Adipose tissue (tissue), 3 donors: ENCODE data around the gene ITM2C. TPM values are rescaled to one million over a fixed set of nuclear protein-coding genes. Genes with fewer than 3 reads are reported as not detected.

Source experiments
- H3K27ac ChIP-seq: one replicate; pipeline ENCODE4 v1.5.1; 2013; ENCODE audit warnings: low read depth, low read length
- WGBS, 3 donors: extraction: QIAGEN DNeasy Blood & Tissue Kit; methylation state at CpG; one replicate each; pipeline ENCODE4 v1.1.7; 2013; 5-methylcytosine and 5-hydroxymethylcytosine counted together
- polyA plus RNA-seq, 3 donors: library from polyadenylated mRNA; stranded (reverse); fragments of 200-250 nt; gene quantifications; one replicate each; pipeline ENCODE4 v1.2.3, GENCODE V29; 2013
- donor health status: healthy with polysubstance abuse.
- donor health status: Bipolar disorder and iron deficiency.
- donor health status: healthy.

Gene ITM2C
- polyA plus RNA-seq, 3 donors = 28.3 to 31.8 (median 31.2) TPM

DNA sequence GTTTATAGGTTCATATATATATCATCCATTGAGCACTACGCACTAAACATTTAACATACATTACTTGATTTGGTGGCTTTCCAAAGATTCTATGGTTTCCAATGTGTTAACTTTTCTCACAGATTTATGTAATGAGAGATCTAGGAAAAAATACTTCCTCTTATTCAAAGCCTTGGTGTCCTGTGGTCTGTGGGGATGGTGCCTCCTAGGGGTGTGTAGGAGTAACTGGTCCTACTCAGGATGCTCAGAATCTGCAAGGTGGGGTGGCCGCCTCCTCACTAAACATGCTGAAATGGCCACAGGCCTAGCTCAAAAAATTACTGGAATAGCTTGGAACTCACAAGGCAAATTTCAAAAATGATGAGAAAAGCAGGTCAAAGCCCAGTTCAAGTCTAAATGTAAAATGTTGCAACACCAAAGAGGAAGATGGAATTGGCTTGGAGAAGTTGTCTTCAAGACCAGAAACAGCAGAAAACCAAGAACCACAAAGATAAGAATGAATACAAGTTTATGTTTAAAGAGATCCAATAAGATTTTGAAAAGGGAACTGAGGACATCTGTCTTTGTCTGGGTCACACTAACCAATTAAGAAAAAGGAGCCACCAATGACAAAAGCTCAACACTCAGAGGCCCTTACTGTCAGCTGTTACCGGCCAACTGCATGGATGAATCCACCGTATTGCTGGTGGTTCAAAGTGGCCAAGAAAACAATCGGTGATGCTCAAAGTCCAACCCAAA lies 48.8 kb downstream of the ITM2C start:
- 67 to 91% (median 73%) methylated on average over 5 of the region's 5 CpGs for WGBS, 3 donors
- no peak overlapping the region for H3K27ac ChIP-seq

DNA sequence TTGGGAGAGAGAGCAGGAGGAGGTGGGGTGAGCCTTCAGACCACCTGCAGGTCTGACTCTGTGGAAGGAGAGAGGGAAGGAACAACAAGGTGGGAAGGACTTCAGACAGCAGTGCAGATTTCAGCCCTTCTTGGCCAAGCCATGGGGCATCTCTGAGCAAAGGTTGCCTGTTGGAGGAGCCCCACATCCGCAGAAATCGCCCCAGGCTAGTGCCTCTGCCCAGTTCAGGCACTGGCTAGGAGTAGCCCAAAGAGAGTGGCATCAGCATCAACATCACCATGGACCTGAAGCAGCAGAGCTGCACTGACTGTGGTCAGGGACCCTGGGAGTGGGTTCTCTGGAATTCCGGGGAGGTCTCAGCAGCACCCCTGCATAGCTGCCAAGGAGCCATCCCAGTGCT lies 50.1 kb downstream of the ITM2C start:
- 61 to 90% (median 87%) methylated on average over 3 of the region's 3 CpGs for WGBS, 3 donors

DNA sequence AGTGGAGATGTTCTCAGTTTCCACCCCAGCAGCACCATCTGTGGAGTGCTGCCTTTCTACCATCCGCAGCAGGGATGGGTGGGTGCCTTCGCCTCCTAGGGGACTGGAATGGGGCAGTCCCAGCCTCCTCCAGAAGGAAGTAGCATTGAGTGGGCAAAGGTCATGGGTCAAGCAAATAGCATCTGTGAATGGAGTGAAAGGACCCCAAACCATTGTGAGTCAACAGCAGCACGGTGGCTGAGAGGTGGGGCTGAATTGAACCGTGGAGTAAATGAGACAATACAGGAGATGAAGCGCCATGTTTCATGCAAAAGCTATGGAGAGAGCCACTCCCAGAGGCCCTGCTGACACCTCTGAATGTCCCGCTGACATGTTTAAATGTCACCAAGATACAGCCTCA lies 50.6 kb downstream of the ITM2C start:
- 62 to 82% (median 71%) methylated on average over 6 of the region's 6 CpGs for WGBS, 3 donors
- H3K27ac ChIP-seq = no peak overlapping the region

More for the DNA sequence above, 50.1 kb downstream of the ITM2C start:
- no peak overlapping the region for H3K27ac ChIP-seq

DNA sequence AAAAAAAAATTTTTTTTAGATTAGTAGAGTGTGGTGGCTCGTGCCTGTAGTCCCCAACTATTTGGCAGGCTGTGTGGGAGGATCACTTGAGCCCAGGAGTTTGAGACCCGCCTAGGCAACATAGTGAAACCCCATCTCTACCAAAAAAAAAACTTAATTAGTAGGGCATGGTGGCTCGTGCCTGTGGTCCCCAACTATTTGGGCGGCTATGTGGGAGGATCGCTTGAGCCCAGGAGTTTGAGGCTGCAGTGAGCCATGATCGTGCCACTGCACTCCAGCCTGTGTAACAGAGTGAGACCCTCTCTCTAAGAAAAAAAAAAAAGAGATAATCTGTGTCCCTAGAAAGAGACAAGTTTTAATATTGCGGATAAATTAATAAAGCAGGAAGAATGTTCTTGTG lies 51.5 kb downstream of the ITM2C start:
- H3K27ac ChIP-seq = no peak overlapping the region
- WGBS, 3 donors = 81 to 91% (median 84%) methylated on average over 7 of the region's 7 CpGs

DNA sequence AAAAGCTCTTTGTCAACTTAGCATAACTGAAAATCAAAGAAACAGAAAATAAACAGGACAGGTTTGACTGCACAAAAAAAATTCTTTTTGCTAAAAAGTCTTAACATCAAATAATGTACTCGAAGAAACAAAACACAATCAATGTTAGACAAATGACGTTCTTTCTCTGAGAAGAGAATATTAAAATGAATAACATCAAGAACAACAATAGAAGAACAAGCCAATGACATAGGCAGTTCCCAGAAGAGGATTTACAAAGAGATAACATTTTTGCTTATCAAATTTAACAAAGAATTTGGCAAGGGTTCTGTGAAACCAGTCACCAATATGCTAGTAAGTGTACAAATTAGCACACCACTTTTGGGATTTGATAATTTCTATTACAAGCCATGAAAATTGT lies 54.5 kb downstream of the ITM2C start:
- WGBS, 3 donors = 73 to 81% (median 78%) methylated on average over 2 of the region's 2 CpGs
- H3K27ac ChIP-seq = no peak overlapping the region

DNA sequence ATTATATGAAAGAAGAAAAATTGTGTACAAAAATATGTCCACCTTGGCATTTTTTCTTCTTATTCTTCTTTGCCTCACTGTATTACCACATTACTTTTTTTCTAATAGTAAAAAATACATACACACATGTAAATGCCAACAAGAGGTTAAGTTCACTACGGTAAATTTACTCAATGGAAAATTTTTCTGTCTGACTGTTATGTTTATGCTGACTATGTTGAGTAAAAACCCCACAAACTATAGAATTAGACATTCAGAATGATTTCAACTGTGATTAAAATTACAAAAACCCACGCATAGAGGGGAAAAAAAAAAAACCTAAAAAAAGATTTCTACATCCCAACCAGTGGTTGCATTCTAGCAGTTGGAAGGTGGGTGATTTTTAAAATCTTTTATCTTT lies 54.9 kb downstream of the ITM2C start:
- 64 to 67% (median 64%) methylated on average over 2 of the region's 2 CpGs for WGBS, 3 donors
- H3K27ac ChIP-seq = no peak overlapping the region

DNA sequence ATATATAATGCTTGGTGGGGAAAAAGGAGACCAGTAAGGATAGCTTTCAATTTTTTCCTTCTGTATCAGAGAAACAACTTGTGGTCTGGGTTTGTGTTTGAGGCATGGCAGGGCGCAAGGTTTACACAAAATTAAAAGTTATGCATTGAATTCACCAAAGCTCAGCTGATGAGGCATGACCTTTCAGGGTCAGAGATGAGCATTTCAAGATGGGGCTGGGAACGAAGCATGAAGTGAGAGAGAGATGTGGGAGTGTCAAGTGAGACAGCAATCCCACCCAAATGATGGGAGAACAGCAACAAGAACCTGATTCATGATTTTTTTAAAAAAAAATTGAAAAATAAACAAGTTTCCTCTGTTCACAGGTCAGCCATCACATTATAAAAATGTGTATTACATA lies 55.4 kb downstream of the ITM2C start:
- WGBS, 3 donors = 69 to 75% (median 72%) methylated on average over 2 of the region's 2 CpGs
- H3K27ac ChIP-seq = no peak overlapping the region

DNA sequence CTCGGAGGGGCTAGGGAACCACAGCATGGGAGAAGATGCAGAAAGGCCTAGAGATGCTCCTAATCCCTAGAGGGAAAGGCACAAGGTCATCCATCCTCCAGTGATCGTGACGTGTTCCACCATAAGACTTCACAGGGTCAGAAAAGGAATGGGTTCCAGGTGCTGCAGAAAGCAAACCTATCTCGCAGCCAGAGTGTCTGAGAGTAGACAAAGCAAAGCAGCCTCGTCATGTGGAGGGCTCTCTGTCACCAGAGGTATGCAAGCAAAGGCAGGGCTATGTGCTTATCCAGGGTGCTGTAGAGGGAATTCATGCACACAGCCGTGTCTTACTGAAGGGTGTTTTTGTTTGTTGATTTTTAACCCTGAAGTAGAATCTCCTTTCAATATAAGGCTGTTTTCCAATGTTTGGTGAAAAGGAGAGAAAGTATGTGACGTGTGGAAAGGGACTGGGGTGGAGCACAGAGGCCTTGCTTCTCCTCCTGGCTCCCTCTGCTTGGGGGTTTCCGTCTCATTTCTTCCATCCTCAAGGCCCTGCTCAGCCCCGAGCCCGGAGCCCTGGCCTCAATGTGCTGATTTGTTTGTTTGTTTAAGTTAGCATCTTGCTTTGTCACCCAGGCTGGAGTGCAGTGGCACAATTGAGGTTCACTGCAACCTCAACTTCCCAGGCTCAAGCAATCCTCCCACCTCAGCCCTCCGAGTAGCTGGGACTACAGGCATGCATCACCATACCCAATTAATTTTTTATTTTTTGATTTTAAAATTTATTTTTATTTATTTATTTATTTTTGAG lies 57.3 kb downstream of the ITM2C start:
- H3K27ac ChIP-seq = no peak overlapping the region
- whole genome bisulfite sequencing, 3 donors = 70 to 84% (median 80%) methylated on average over 11 of the region's 11 CpGs

DNA sequence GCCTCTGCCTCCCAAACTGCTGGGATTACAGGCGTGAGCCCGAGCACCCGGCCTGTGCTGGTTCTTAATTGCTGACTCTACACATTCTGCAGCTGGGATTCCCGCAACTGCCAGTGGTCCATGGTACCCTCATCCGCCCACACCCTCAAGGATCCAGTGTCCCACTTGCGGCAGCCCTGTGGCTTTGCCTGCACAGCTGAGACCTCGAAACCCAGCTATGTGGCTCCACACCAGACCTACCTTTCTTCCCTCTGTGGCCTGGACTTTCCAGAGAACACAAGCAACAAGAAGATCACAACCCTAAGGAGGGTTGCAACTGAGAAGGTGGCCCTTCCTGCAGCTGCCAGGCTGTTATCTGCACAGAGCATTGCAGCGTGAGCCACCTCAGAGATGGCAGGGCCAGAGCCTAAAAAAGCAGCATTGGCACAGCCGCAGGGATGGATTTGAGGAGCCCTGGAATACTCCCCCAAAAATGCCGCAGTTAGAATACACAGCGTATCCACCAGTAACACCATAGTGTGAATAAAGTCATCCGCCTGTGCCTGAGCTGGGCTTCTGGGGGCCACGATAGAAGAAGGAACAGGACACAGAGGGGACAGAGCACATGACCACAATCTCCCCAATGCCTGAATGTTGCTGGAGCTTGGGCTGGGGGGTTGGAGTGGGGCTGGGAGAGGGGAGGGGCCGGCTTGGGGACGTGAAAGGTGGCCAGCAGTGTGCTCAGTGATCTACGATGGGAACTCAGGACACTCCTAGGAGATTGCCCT lies 58.4 kb downstream of the ITM2C start:
- no peak overlapping the region for H3K27ac ChIP-seq
- 82 to 94% (median 90%) methylated on average over 16 of the region's 16 CpGs for WGBS, 3 donors

DNA sequence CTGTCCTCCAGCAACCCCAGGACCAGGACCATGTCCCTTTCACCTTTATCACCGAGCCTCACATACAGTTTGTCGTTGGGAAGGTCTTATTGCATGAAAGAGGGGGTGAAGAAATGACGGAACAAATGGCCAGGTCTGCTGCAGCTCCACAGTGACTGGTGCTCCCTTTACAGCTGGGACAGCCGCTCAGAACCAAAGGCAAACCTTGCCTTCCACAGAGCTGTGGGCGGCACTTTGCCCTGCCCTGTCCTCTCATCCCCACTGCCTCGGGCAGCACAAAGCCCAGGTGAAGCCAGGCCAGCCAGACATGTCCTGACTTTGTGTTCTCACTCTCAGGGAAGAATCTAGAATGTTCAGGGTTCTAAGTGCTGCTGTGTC lies 59.3 kb downstream of the ITM2C start:
- 71 to 85% (median 76%) methylated on average over 6 of the region's 6 CpGs for WGBS, 3 donors
- H3K27ac ChIP-seq = no peak overlapping the region

DNA sequence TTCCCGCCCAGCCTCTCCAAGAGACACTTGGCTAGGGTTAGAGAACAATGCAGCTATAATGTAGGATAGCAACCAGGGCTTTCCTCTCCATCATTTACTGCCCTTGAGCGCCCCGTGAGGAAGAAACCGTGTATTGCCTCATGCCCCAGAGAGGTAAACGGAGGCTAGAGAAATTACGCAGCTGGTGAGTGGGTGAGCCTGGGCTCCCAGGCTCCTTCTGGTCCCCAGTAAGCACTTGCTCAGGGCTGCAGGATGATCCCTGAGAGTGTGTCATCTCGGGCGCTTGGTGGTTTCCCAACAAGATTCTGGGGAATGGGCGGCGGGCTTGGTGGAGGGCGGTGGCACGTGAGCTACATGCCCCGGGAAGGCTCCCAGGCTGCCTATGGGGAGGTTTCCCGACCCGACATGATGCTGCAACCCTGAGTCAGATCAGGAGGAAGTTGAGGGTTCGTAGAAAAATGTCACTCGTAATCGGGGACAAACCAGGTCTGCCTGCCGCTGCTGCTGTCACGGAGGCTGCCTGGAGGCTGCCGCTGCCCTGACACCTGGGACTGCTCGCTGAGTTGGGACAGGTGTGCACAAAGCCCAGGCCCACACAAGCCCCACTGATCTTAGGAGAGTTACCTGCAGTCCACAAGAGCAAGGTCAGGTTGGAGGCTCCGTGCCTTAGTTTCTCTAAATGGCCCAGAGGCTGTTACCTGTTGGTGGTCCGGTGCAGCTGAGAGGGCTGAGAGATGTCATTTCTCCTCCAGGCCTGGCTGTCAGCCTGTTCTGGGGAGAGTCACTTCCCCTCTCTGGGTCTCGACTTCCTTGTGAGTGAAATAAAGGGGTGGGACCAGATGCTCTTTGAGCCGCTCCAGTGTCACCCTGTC lies 60.0 kb downstream of the ITM2C start, which contains the start of gene GPR55:
GPR55 (minus strand) TSS at position 773 of the 872 bp plus-strand sequence. CDS start 14,280 bp downstream, outside the sequence.
- 47 to 65% (median 53%) methylated on average over 26 of the region's 26 CpGs for WGBS, 3 donors
- H3K27ac ChIP-seq = no peak within 1 kb of the TSS

DNA sequence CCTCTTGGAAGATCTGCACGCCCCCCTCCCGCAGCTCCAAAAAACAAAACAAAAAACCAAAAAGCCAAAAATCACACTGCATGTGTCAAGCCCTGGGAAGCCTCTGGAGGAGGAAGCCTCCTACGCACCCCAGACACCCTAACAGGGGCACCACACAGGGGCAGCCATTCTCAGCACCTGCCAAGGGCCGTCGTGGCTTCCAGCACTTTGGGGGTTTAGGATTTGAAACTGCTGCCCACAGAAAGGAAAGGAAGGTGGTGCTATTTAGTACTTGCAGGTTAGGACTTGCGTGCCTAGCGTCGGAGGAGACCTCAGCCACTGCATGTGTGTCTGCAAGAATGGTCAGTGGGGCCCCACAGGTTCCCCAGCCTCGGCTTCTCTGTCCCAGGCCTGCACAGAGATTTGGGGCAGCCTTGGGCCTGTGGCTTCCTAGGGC lies 60.7 kb downstream of the ITM2C start:
- no peak overlapping the region for H3K27ac ChIP-seq
- WGBS, 3 donors = 64 to 70% (median 70%) methylated on average over 9 of the region's 9 CpGs

DNA sequence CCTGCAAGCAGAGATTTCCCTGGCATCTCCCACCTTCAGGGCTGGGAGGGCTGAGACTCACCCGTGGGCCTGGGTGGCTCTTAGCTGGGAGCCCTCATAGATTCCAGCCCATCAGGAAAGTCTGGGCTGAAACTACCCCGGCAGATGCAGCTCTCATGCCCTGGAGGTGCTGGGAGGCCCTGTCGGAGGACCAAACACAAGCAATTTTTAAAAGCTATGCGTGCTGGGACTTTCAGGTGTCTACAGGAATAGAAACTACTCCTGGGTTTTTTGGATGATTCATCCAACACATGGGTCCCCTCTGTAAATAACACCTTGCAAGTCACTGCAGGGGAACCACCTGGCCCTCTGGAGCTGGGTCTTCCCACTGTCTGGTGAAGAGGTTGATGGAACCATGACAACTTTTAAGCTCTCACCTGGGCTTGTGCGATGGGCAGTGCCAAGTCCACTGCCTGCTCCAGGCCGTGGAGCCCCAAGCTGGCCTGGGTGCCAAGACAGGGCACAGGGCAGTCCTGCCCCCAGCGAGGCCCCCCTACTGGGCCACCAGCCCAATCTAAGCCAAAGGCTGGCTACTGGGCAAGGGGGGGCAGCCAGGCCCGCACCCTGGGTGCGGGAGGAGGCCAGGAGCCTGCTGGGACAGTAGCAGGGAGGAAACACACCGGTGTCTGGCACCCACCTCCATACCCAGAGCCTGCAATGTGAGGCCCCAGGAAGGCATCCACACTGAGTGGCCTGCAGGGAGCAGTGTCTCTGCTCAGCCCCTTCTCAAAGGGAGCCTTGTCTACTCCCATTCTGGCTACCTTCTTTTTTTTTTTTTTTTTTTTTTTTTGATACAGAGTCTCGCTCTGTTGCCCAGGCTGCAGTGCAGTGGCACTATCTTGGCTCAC lies 61.4 kb downstream of the ITM2C start:
- no peak overlapping the region for H3K27ac ChIP-seq
- WGBS, 3 donors = 85 to 93% (median 88%) methylated on average over 10 to 11 of the region's 11 CpGs

DNA sequence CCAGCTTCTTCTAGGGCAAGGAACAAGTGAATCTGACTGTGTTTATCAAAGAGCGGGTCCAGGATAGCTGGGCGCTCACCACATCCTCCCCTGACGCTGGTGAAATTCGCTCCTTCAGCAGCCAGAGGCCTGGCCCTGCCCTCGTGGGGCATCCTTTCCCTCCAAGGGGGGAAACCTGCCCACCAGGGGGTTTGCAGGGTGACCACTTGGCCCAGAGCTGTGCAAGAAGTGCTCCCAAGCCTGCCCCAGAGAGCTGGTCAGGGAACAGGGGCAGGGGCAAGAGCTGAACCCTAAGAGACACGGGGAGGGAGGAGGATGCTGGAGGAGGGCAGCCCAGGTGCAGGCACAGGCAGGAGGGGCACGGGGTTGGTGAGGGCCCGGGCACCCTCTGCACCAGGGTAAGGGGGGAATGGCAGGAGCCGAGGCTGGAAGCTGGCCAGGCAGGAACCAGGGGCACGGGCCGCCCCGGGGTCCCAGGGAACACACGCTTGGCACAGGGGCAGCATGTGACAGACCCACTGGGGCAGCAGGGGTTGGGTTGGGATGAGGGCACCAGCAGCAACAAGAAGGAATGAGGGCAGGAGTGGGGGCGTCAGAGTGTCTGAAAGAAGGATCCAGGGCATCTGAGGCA lies 63.1 kb downstream of the ITM2C start:
- WGBS, 3 donors = 80 to 87% (median 85%) methylated on average over 14 of the region's 14 CpGs
- H3K27ac ChIP-seq = no peak overlapping the region
